ENCODE results near the gene DAPK1.

DNA sequence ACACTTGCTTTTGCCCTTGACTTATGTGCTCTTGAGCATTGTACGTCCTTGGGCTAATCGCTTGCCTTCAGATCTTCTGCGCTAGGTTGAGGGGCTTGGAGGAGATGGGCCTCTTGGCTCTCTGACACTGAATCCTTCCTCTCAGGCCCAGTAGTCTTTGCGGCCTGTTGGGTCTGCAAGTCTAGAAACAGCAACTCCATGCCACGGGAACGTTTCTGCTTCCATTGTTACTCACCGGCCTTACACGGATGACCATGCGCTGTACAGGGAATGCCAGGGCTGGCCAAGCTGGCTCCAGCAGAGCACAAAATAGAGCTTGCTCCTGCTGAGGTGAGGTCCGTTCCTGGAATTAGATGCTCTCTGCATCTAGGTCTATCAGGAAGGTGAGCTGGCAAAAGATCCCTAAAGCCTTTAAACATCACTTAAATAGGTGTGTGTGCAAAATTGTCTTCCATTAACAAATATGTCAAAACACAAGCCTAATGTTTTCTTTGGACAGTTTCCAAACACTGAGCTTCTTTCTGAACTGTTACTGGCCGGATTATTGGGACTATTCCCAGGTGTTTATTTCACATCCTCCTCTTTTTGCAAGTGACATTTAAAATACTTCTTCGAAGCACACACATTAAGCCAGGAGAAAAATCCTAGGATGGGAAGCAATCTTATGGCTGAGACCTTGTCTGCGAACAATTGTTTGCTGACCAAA, 29.7 kb downstream of the DAPK1 start:
- TF ChIP-seq POLR2AphosphoS5 (IDR thresholded peaks at IDR 0.05) (no peak), POLR2A (IDR thresholded peaks at IDR 0.05) (no peak)
- TF ChIP-seq, protein P1, sequence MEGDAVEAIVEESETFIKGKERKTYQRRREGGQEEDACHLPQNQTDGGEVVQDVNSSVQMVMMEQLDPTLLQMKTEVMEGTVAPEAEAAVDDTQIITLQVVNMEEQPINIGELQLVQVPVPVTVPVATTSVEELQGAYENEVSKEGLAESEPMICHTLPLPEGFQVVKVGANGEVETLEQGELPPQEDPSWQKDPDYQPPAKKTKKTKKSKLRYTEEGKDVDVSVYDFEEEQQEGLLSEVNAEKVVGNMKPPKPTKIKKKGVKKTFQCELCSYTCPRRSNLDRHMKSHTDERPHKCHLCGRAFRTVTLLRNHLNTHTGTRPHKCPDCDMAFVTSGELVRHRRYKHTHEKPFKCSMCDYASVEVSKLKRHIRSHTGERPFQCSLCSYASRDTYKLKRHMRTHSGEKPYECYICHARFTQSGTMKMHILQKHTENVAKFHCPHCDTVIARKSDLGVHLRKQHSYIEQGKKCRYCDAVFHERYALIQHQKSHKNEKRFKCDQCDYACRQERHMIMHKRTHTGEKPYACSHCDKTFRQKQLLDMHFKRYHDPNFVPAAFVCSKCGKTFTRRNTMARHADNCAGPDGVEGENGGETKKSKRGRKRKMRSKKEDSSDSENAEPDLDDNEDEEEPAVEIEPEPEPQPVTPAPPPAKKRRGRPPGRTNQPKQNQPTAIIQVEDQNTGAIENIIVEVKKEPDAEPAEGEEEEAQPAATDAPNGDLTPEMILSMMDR (IDR thresholded peaks at IDR 0.05) = no peak

Data from stomach (tissue), 4 donors.